Endothelial cell of umbilical vein (primary cell): ENCODE data around the gene ITPR2. TPM values are rescaled to one million over a fixed set of nuclear protein-coding genes. Genes with fewer than 3 reads are reported as not detected.

Source experiments
- BruUV-seq: library from RNA; stranded (reverse); fragments of 400-500 nt; replicated peaks from 2 replicates; lab custom pipeline; 2021; lab: Mats Ljungman, UMichigan
- CTCF ChIA-PET: fragments of 300-600, 350-600 bp; sonication (Branson Sonifier 250); formaldehyde crosslinking; loops from one replicate; lab custom pipeline; 2021; ENCODE audit warnings: antibody characterized with exemption, inconsistent platforms; lab: Charles Lee
- POLR2A ChIA-PET: fragments of 300-600, 350-600 bp; sonication (Branson Sonifier 250); formaldehyde crosslinking; loops from one replicate; lab custom pipeline; 2021; ENCODE audit warnings: antibody characterized with exemption, inconsistent platforms; lab: Charles Lee
- DNase-seq: peaks from one replicate; pipeline ENCODE4 v3.0.0-alpha.2; 2011; ENCODE audit warnings: low read depth, low spot score
- FAIRE-seq: peaks from 2 replicates; lab custom pipeline; 2011; peaks lifted over from hg19 to GRCh38; lab: Jason Lieb, UNC
- H2AFZ ChIP-seq: 2 replicates; pipeline ENCODE4 v1.6.0; 2012; ENCODE audit warnings: low read depth, low read length, control low read depth, inconsistent platforms
- H3K27ac ChIP-seq: 2 replicates; pipeline ENCODE4 v1.5.1; 2011; ENCODE audit warnings: low read depth, mild to moderate bottlenecking, control low read depth, low read length, moderate library complexity; ENCODE audit not compliant: insufficient read depth
- H3K27me3 ChIP-seq, 2 experiments: 2 replicates each; pipeline versions ENCODE4 v1.6.0 to v1.6.1; 2011; ENCODE audit warnings: low read length in 2 of 2, mixed read lengths in 1 of 2; ENCODE audit not compliant: control insufficient read depth in 2 of 2, insufficient read depth in 2 of 2
- H3K36me3 ChIP-seq, 2 experiments: 2 replicates in 1 of 2; 3 replicates in 1 of 2; pipeline ENCODE4 v1.5.1; 2011; ENCODE audit warnings: low read length in 2 of 2, mild to moderate bottlenecking in 1 of 2, moderate library complexity in 1 of 2; ENCODE audit not compliant: control insufficient read depth in 2 of 2, insufficient read depth in 2 of 2; ENCODE audit errors: extremely low read depth in 1 of 2
- H3K4me1 ChIP-seq: 3 replicates; pipeline ENCODE4 v1.5.1; 2011; ENCODE audit warnings: mild to moderate bottlenecking, low read length; ENCODE audit not compliant: control insufficient read depth, insufficient read depth; ENCODE audit errors: extremely low read depth
- H3K4me2 ChIP-seq: 2 replicates; pipeline ENCODE4 v1.6.1; 2011; ENCODE audit warnings: low read length, control low read depth, mixed read lengths; ENCODE audit not compliant: insufficient read depth
- H3K4me3 ChIP-seq, 3 experiments: fragments of 200-600 bp in 1 of 3; sonication (generic), shearing (Covaris generic) in 1 of 3; replicated peaks in 1 of 3; 2 replicates each; pipeline ENCODE4 v1.5.1; 2011 to 2016; ENCODE audit warnings: control low read depth in 3 of 3, low read length in 3 of 3, mild to moderate bottlenecking in 2 of 3, inconsistent platforms in 1 of 3, low read depth in 1 of 3, moderate library complexity in 1 of 3; ENCODE audit not compliant: insufficient read depth in 1 of 3
- H3K79me2 ChIP-seq: 2 replicates; pipeline ENCODE4 v1.6.0; 2012; ENCODE audit warnings: low read length, inconsistent platforms; ENCODE audit not compliant: control insufficient read depth, insufficient read depth
- H3K9ac ChIP-seq: replicated peaks from 2 replicates; pipeline ENCODE3; 2011; ENCODE audit warnings: low read length, control low read depth; ENCODE audit not compliant: insufficient read depth; ENCODE audit errors: extremely low read depth
- H3K9me1 ChIP-seq: replicated peaks from 3 replicates; pipeline ENCODE4 v1.6.0; 2011; ENCODE audit warnings: mild to moderate bottlenecking, low read length; ENCODE audit not compliant: control insufficient read depth, insufficient read depth; ENCODE audit errors: extremely low read depth
- H3K9me3 ChIP-seq: replicated peaks from 2 replicates; pipeline ENCODE4 v1.5.1; 2012; ENCODE audit warnings: low read length, inconsistent platforms; ENCODE audit not compliant: control insufficient read depth, insufficient read depth
- H4K20me1 ChIP-seq: replicated peaks from 2 replicates; pipeline ENCODE3; 2011; ENCODE audit warnings: mild to moderate bottlenecking, low read length; ENCODE audit not compliant: control insufficient read depth, insufficient read depth; ENCODE audit errors: extremely low read depth
- EZH2 ChIP-seq: IDR thresholded peaks from 2 replicates; pipeline ENCODE4 v1.6.1; 2012; ENCODE audit warnings: borderline replicate concordance, low read depth, mild to moderate bottlenecking, moderate library complexity, low read length, inconsistent platforms; ENCODE audit not compliant: severe bottlenecking
- FOS ChIP-seq: IDR thresholded peaks from 2 replicates; pipeline ENCODE4 v1.6.1; 2011; ENCODE audit warnings: mild to moderate bottlenecking, low read length, moderate library complexity, borderline replicate concordance; ENCODE audit not compliant: insufficient read depth
- GATA2 ChIP-seq: IDR thresholded peaks from 2 replicates; pipeline ENCODE4 v1.7.0; 2011; ENCODE audit warnings: low read depth, mild to moderate bottlenecking, moderate library complexity, mixed read lengths, low read length; ENCODE audit not compliant: insufficient read length, insufficient read depth
- JUN ChIP-seq: IDR thresholded peaks from 2 replicates; pipeline ENCODE4 v1.6.1; 2011; ENCODE audit warnings: borderline replicate concordance, low read depth; ENCODE audit not compliant: insufficient read length, insufficient read depth
- MYC ChIP-seq: IDR thresholded peaks from one replicate; pipeline ENCODE4 v1.6.1; 2011; ENCODE audit warnings: mild to moderate bottlenecking, low read depth, low read length
- POLR2A ChIP-seq: IDR thresholded peaks from 2 replicates; pipeline ENCODE4 v1.6.1; 2012; ENCODE audit warnings: low read depth, mild to moderate bottlenecking, control low read depth, low read length
- POLR2AphosphoS5 ChIP-seq: IDR thresholded peaks from 2 replicates; pipeline ENCODE4 v1.6.1; 2012; ENCODE audit warnings: low read depth, mild to moderate bottlenecking, control low read depth, low read length, moderate library complexity; ENCODE audit not compliant: insufficient read depth
- dilution Hi-C: fragments of 300-500 bp; cut with MboI; formaldehyde crosslinking; loops from one replicate; pipeline ENCODE4 v1.15.0; 2019; ENCODE audit warnings: low sequenced_read_pairs; ENCODE audit not compliant: extremely low pct_ligation_motif_present
- intact Hi-C: fragments of 100-400 bp; cut with micrococcal nuclease; formaldehyde crosslinking; loops from one replicate; pipeline ENCODE4 v1.10.0; 2022
- polyA plus RNA-seq, 4 experiments: library from polyadenylated mRNA; depleted of rRNA in 3 of 4; stranded (reverse) in 3 of 4; unstranded in 1 of 4; fragments of >200 nt; gene quantifications; 2 replicates each; pipeline versions ENCODE4 v1.2.1 to v1.2.3, GENCODE V29; 2011 to 2012; ENCODE audit warnings: missing spikeins in 1 of 4
- total RNA-seq: library from RNA; stranded (reverse); gene quantifications from 2 replicates; pipeline ENCODE4 v1.2.3, GENCODE V29; 2021
- TF ChIP-seq, protein P1 (sequence below): IDR thresholded peaks from 2 replicates; pipeline ENCODE4 v1.6.1; 2011; ENCODE audit not compliant: insufficient read depth, insufficient read length
- TF ChIP-seq, protein P2 (sequence below), 2 donors: IDR thresholded peaks; 1 replicate in 1 of 2; 2 replicates in 1 of 2; pipeline ENCODE4 v1.5.1; 2011; ENCODE audit warnings: low read length in 2 of 2, mild to moderate bottlenecking in 2 of 2, moderate library complexity in 2 of 2, control low read depth in 1 of 2, inconsistent platforms in 1 of 2, low read depth in 1 of 2; ENCODE audit not compliant: insufficient read depth in 1 of 2; ENCODE audit errors: extremely low read depth in 1 of 2

The ITPR2 gene
- total and polyA plus RNA-seq, 2 donors (not counting 3 experiments of a cell fraction or from before 2014, with no cell fraction given) = 16.2 to 86.8 TPM

DNA sequence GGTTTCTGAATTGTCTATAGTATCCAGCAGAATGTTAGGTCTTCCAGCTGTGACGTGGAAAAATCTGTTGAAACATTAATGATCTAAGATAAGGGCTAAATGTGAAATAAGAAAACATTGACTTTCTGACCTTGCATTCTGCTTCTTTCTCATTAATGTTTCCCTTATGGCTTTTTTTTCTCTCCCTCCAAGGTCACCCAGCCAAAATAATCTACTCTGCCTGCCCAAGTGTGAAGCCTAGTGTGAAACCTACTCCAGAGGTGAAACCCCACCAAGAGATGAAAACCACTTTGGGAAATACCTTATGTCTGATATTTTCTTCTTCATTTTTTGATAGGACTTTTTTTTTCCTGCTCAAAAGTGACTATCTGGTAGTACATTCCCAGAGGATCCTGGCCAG is 529.6 kb downstream of the ITPR2 start:
- no peak overlapping the region for H3K4me3 ChIP-seq
- H3K79me2 ChIP-seq = no peaks in the 10 kb centered on the region
- no peaks in the 10 kb centered on the region for H3K9me3 ChIP-seq
- H3K27me3 ChIP-seq = no peaks in the 10 kb centered on the region
- H2AFZ ChIP-seq = no peak overlapping the region
- no peak for FAIRE-seq
- no peak overlapping the region for H3K9ac ChIP-seq
- intact Hi-C loops (no loop called here), dilution Hi-C loops (no loop called here)
- TF ChIP-seq GATA2 (no peak), FOS (no peak), MYC (no peak), POLR2A (no peak), JUN (no peak), POLR2AphosphoS5 (no peak), EZH2 (no peak)
- TF ChIP-seq, protein P1, sequence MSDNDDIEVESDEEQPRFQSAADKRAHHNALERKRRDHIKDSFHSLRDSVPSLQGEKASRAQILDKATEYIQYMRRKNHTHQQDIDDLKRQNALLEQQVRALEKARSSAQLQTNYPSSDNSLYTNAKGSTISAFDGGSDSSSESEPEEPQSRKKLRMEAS = no peak
- TF ChIP-seq, protein P2, sequence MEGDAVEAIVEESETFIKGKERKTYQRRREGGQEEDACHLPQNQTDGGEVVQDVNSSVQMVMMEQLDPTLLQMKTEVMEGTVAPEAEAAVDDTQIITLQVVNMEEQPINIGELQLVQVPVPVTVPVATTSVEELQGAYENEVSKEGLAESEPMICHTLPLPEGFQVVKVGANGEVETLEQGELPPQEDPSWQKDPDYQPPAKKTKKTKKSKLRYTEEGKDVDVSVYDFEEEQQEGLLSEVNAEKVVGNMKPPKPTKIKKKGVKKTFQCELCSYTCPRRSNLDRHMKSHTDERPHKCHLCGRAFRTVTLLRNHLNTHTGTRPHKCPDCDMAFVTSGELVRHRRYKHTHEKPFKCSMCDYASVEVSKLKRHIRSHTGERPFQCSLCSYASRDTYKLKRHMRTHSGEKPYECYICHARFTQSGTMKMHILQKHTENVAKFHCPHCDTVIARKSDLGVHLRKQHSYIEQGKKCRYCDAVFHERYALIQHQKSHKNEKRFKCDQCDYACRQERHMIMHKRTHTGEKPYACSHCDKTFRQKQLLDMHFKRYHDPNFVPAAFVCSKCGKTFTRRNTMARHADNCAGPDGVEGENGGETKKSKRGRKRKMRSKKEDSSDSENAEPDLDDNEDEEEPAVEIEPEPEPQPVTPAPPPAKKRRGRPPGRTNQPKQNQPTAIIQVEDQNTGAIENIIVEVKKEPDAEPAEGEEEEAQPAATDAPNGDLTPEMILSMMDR (IDR thresholded peaks at IDR 0.05; ENCODE audit: extremely low read depth in 1 of 2, insufficient read depth in 1 of 2, low read depth in 1 of 2, low read length in 2 of 2) = no peak
- H3K36me3 ChIP-seq = no peaks in the 10 kb centered on the region
- DNase-seq = no peak
- H3K4me1 ChIP-seq = peaks cover 7% of the 10 kb centered on the region
- no peaks in the 10 kb centered on the region for H3K9me1 ChIP-seq
- no peak overlapping the region for H3K4me2 ChIP-seq
- ChIA-PET POLR2A (no interaction called here), CTCF (no interaction called here)
- no peaks in the 10 kb centered on the region for H4K20me1 ChIP-seq
- no TSS peak for BruUV-seq
- no peak overlapping the region for H3K27ac ChIP-seq
